Stomach (tissue), 9 donors: ENCODE data around the gene DAND5. TPM values are rescaled to one million over a fixed set of nuclear protein-coding genes. Genes with fewer than 3 reads are reported as not detected.
"Not testable (repeated sequence)": the region's sequence is repeated elsewhere in the genome, so short reads cannot be mapped to it uniquely, and the experiment has no call there.

Source experiments
- DNase-seq, 2 donors: peaks; one replicate each; pipeline versions ENCODE4 v3.0.0 to v3.0.0-alpha.2; 2013 to 2019
- H3K27ac ChIP-seq, 5 donors: fragments of 200-600 bp in 4 of 5; sonication (generic) in 4 of 5; one replicate each; pipeline ENCODE4 v1.5.1; 2013 to 2019; ENCODE audit warnings: mild to moderate bottlenecking in 1 of 5, moderate library complexity in 1 of 5
- H3K27me3 ChIP-seq, 3 donors: fragments of 200-600 bp; sonication (generic); one replicate each; pipeline ENCODE4 v1.5.1; 2017 to 2019; ENCODE audit warnings: mixed run types in 1 of 3
- H3K36me3 ChIP-seq, 4 donors: fragments of 200-600 bp; sonication (generic); 1 replicate in 3 of 4; 2 replicates in 1 of 4; pipeline ENCODE4 v1.5.1; 2016 to 2019
- H3K4me1 ChIP-seq, 4 donors: fragments of 200-600 bp; sonication (generic); one replicate each; pipeline ENCODE4 v1.5.1; 2016 to 2019
- H3K4me3 ChIP-seq, 4 donors: fragments of 200-600 bp; sonication (generic) in 3 of 4; one replicate each; pipeline ENCODE4 v1.5.1; 2016 to 2019; ENCODE audit warnings: mild to moderate bottlenecking in 1 of 4
- H3K9me3 ChIP-seq, 4 donors: fragments of 200-600 bp; sonication (generic); one replicate each; pipeline ENCODE4 v1.5.1; 2016 to 2019
- CTCF ChIP-seq, 7 experiments: fragments of 450-650 bp in 4 of 7; fragments of 200-600 bp in 3 of 7; sonication (generic) in 3 of 7; IDR thresholded peaks; one replicate each; pipeline ENCODE4 v1.5.1; 2016 to 2019; ENCODE audit warnings: antibody characterized with exemption in 7 of 7, control low read depth in 2 of 7, mild to moderate bottlenecking in 1 of 7
- EP300 ChIP-seq: sonication (generic); formaldehyde crosslinking; IDR thresholded peaks from one replicate; pipeline ENCODE4 v1.6.1; 2017; ENCODE audit warnings: antibody characterized with exemption
- POLR2A ChIP-seq, 4 donors: fragments of 450-650 bp; IDR thresholded peaks; one replicate each; pipeline ENCODE4 v1.6.1; 2016; ENCODE audit warnings: antibody characterized with exemption in 4 of 4, control low read depth in 2 of 4, mild to moderate bottlenecking in 1 of 4, moderate library complexity in 1 of 4
- POLR2AphosphoS5 ChIP-seq, 3 donors: sonication (generic); formaldehyde crosslinking; IDR thresholded peaks; one replicate each; pipeline ENCODE4 v1.6.1; 2016; ENCODE audit warnings: antibody characterized with exemption in 3 of 3
- WGBS, 5 donors: extraction: QIAGEN DNeasy Blood & Tissue Kit in 3 of 5; methylation state at CpG; one replicate each; pipeline versions ENCODE4 v1.1.5 to v1.1.7; 2013 to 2018; 5-methylcytosine and 5-hydroxymethylcytosine counted together
- intact Hi-C: fragments of 100-400 bp; cut with DNase I; formaldehyde crosslinking; loops from one replicate; pipeline ENCODE4 v1.15.1; 2023; ENCODE audit warnings: low total_unique reads
- polyA plus RNA-seq, 3 donors: library from polyadenylated mRNA; stranded (reverse); fragments of 200-250 nt; gene quantifications; one replicate each; pipeline ENCODE4 v1.2.3, GENCODE V29; 2013
- total RNA-seq, 5 donors: library from RNA; depleted of rRNA; stranded (reverse); fragments of >200 nt; gene quantifications; one replicate each; pipeline versions ENCODE4 v1.1.0 to v1.2.3, GENCODE V29; 2014 to 2016
- donor health status: healthy with polysubstance abuse.
- donor health status: Bipolar disorder and iron deficiency.
- donor health status: healthy.

The DAND5 gene
- total and polyA plus RNA-seq, 8 donors: 0.12 to 0.58 (median 0.13) TPM; not detected in 5

GRCh38 chr19:12947702-12948611, 21.4 kb upstream of the DAND5 start:
- peaks cover 75 to 78% (median 76%) of the 10 kb centered on the region in 4 donors for H3K36me3 ChIP-seq
- WGBS, 5 donors: 58 to 73% (median 65%) methylated on average over 24 to 28 of the region's 28 CpGs
- DNase-seq: peak; percentile 48 to 60
- no peaks in the 10 kb centered on the region for H3K27me3 ChIP-seq
- H3K4me3 ChIP-seq: no peak overlapping the region
- intact Hi-C loops: no loop called here
- peaks cover 28 to 60% (median 50%) of the 10 kb centered on the region in 4 donors for H3K4me1 ChIP-seq
- TF ChIP-seq CTCF (IDR thresholded peaks at IDR 0.05) (no peak), EP300 (no peak), POLR2AphosphoS5 (IDR thresholded peaks at IDR 0.05) (no peak), POLR2A (IDR thresholded peaks at IDR 0.05) (no peak)
- no peaks in the 10 kb centered on the region for H3K9me3 ChIP-seq
- H3K27ac ChIP-seq: peak overlapping the region in 3 of 5 donors; percentile 22 to 99 (median 42)

GRCh38 chr19:12948612-12949362, 20.6 kb upstream of the DAND5 start:
- peaks cover 72 to 78% (median 76%) of the 10 kb centered on the region in 4 donors for H3K36me3 ChIP-seq

GRCh38 chr19:12949363-12950283, 19.8 kb upstream of the DAND5 start:
- Histone ChIP-seq H3K9me3 (no peaks in the 10 kb centered on the region), H3K4me1 (peaks cover 39 to 60% (median 50%) of the 10 kb centered on the region in 4 donors), H3K4me3 (no peak overlapping the region), H3K27ac (no peak overlapping the region), H3K36me3 (peaks cover 63 to 78% (median 76%) of the 10 kb centered on the region in 4 donors), H3K27me3 (no peaks in the 10 kb centered on the region)
- intact Hi-C loops: no loop called here
- DNase-seq: no peak
- WGBS, 5 donors: 81 to 88% (median 83%) methylated on average over 16 of the region's 16 CpGs
- no peak for TF ChIP-seq EP300
- no peak for TF ChIP-seq POLR2A (IDR thresholded peaks at IDR 0.05)
- TF ChIP-seq POLR2AphosphoS5 (IDR thresholded peaks at IDR 0.05): no peak
- TF ChIP-seq CTCF (IDR thresholded peaks at IDR 0.05): no peak

More at GRCh38 chr19:12948612-12949362, 20.6 kb upstream of the DAND5 start:
- H3K9me3 ChIP-seq: no peaks in the 10 kb centered on the region
- TF ChIP-seq POLR2A (IDR thresholded peaks at IDR 0.05): no peak
- intact Hi-C loops: no loop called here
- WGBS, 5 donors: 91 to 94% (median 93%) methylated on average over 21 to 30 of the region's 30 CpGs
- no peak for DNase-seq
- peaks cover 35 to 60% (median 49%) of the 10 kb centered on the region in 4 donors for H3K4me1 ChIP-seq
- no peaks in the 10 kb centered on the region for H3K27me3 ChIP-seq
- H3K27ac ChIP-seq: peak overlapping the region in 2 of 5 donors; percentile 22 to 99
- no peak overlapping the region for H3K4me3 ChIP-seq

GRCh38 chr19:12952050-12952449, 17.3 kb upstream of the DAND5 start:
- Histone ChIP-seq H3K36me3 (peaks cover 59 to 81% (median 78%) of the 10 kb centered on the region in 4 donors), H3K4me1 (peaks cover 47 to 64% (median 53%) of the 10 kb centered on the region in 4 donors), H3K27ac (peak overlapping the region in 3 of 5 donors; percentile 57 to 94 (median 69))
- H3K4me3 ChIP-seq, H3K9me3 ChIP-seq, DNase-seq, intact Hi-C loops, H3K27me3 ChIP-seq: not testable (repeated sequence)
- 87 to 93% (median 90%) methylated on average over 6 of the region's 6 CpGs for WGBS, 5 donors
